Ovary (tissue), 9 donors: Measurements from ENCODE around the gene ALK. TPM values are rescaled to one million over a fixed set of nuclear protein-coding genes. Genes with fewer than 3 reads are reported as not detected.

Experiments used
- DNase-seq, 5 donors: peaks; one replicate each; pipeline ENCODE4 v3.0.0-alpha.2; 2019 to 2020
- H3K27ac ChIP-seq, 2 donors: fragments of 200-600 bp; one replicate each; pipeline versions ENCODE4 v1.5.1 to v1.8.0; 2019 to 2022
- H3K27me3 ChIP-seq: fragments of 200-600 bp; one replicate; pipeline ENCODE4 v1.8.0; 2022
- H3K36me3 ChIP-seq: fragments of 200-600 bp; sonication (generic); one replicate; pipeline ENCODE4 v1.5.1; 2019
- H3K4me1 ChIP-seq: one replicate; pipeline ENCODE4 v1.8.1; 2013; ENCODE audit warnings: mild to moderate bottlenecking, moderate library complexity; ENCODE audit not compliant: insufficient read depth
- H3K4me3 ChIP-seq: fragments of 200-600 bp; sonication (generic); one replicate; pipeline ENCODE4 v1.5.1; 2017
- H3K9me3 ChIP-seq, 2 donors: fragments of 200-600 bp in 1 of 2; sonication (generic) in 1 of 2; one replicate each; pipeline versions ENCODE4 v1.5.1 to v1.8.1; 2013 to 2019; ENCODE audit warnings: mild to moderate bottlenecking in 1 of 2, moderate library complexity in 1 of 2
- CTCF ChIP-seq, 3 donors: fragments of 450-650 bp in 2 of 3; fragments of 200-600 bp in 1 of 3; IDR thresholded peaks; one replicate each; pipeline versions ENCODE4 v1.5.1 to v1.8.0; 2016 to 2022; ENCODE audit warnings: antibody characterized with exemption in 3 of 3, mild to moderate bottlenecking in 1 of 3
- EP300 ChIP-seq: sonication (generic); formaldehyde crosslinking; IDR thresholded peaks from one replicate; pipeline ENCODE4 v1.6.1; 2017; ENCODE audit warnings: antibody characterized with exemption
- POLR2A ChIP-seq: fragments of 450-650 bp; IDR thresholded peaks from one replicate; pipeline ENCODE4 v1.6.1; 2017; ENCODE audit warnings: antibody characterized with exemption, mild to moderate bottlenecking, moderate library complexity
- WGBS, 3 donors: extraction: QIAGEN DNeasy Blood & Tissue Kit in 1 of 3; methylation state at CpG; one replicate each; pipeline versions ENCODE4 v1.1.5 to v1.1.7; 2013 to 2017; 5-methylcytosine and 5-hydroxymethylcytosine counted together
- intact Hi-C, 4 donors: fragments of 100-400 bp; cut with DNase I; formaldehyde crosslinking; loops; one replicate each; pipeline versions ENCODE4 v1.11.0 to v1.15.1; 2022 to 2023
- polyA plus RNA-seq, 2 donors: library from polyadenylated mRNA; stranded (reverse); fragments of 200-250 nt in 1 of 2; fragments of 350-450 nt in 1 of 2; fragmentation: Illumina TruSeq in 1 of 2; extraction: RNeasy Lipid Tissue Mini Kit (QIAGEN cat#74804) in 1 of 2; gene quantifications; one replicate each; pipeline ENCODE4 v1.2.3, GENCODE V29; 2013 to 2014
- total RNA-seq, 7 donors: library from RNA; depleted of rRNA in 2 of 7; stranded (reverse); fragments of >200 nt in 2 of 7; fragmentation: NEBNext Ultra II Directional in 3 of 7; extraction: Animal tissue kit (Norgen Biotek cat#: 25700) in 3 of 7; gene quantifications; one replicate each; pipeline versions ENCODE4 v1.1.0 to v1.2.4, GENCODE V29; 2016 to 2023
- donor health status: DM: no; HTN: no; CAD: no; lungs with moderate emphysema.
- donor health status: DM: no; HTN: no; CAD: no.
- donor health status: Bipolar disorder and iron deficiency.
- donor health status: DM: yes; HTN: yes; CAD: no.
- donor health status: DM: no; HTN: no; CAD: no.
- donor health status: DM: yes; HTN: yes; CAD: no.

Gene ALK
- total and polyA plus RNA-seq, 9 donors = 0.05 to 1.7 (median 0.23) TPM; not detected in 1

- TF ChIP-seq EP300 = no peak
- TF ChIP-seq CTCF (IDR thresholded peaks at IDR 0.05) = no peak
- TF ChIP-seq POLR2A = no peak
- Histone ChIP-seq H3K9me3 (no peaks in the 10 kb centered on the region), H3K4me3 (no peak overlapping the region), H3K27me3 (no peaks in the 10 kb centered on the region), H3K4me1 (no peaks in the 10 kb centered on the region), H3K27ac (no peak overlapping the region), H3K36me3 (no peaks in the 10 kb centered on the region)
- intact Hi-C loops = no loop called here
- 52 to 92% (median 65%) methylated on average over 7 to 9 of the region's 9 CpGs for WGBS, 3 donors
- DNase-seq = no peak
Observed at GRCh38 chr2:29228947-29229346, 692.4 kb downstream of the ALK start.

DNA sequence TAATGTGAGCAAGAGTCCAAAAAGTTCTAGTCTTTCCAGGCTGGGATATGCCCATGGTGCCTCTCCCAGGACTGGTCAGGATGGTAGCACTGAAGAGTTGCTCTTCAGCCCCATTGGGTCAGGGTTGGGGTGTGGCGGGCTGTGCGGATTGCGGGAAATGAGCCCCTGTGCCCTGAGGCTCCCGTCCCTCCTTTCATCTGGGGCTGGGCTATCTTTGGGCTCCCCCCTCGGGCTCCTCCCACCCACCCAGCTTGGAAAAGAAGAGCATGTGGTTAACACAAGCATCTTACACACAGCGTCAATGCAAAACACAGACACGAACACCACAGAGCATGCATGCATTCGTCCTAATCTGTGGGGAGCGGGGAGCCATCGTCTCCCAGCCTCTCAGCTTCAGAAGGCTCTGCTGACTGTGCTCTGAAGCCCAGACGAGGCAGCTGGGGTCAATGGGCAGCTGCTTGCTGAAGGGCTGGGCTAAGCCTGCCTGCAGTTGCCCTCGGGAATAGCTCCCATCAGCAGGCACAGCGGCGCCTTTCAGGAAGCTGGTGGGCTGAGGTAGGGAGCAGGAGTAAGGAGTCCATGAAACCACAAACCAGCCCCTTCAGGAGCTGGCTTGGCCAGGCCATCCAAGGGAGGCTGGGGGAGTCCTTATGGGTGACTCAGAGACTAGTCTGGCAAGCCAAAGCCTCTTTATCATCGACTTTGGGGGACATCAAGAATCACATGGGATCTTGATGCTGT, 693.3 kb downstream of the ALK start:
- 19 to 36% (median 19%) methylated on average over 15 of the region's 15 CpGs for WGBS, 3 donors
- Histone ChIP-seq H3K27ac (no peak overlapping the region), H3K27me3 (no peaks in the 10 kb centered on the region), H3K4me1 (no peaks in the 10 kb centered on the region), H3K36me3 (no peaks in the 10 kb centered on the region), H3K9me3 (no peaks in the 10 kb centered on the region), H3K4me3 (no peak overlapping the region)
- intact Hi-C loops = no loop called here
- DNase-seq = no peak
- TF ChIP-seq CTCF (IDR thresholded peaks at IDR 0.05) = no peak

GRCh38 chr2:29226808-29227207, 694.6 kb downstream of the ALK start:
- H3K27ac ChIP-seq = no peak overlapping the region
- TF ChIP-seq EP300 (no peak), POLR2A (no peak), CTCF (IDR thresholded peaks at IDR 0.05) (no peak)
- H3K27me3 ChIP-seq = no peaks in the 10 kb centered on the region
- no peak overlapping the region for H3K4me3 ChIP-seq
- no peak for DNase-seq
- no peaks in the 10 kb centered on the region for H3K9me3 ChIP-seq
- H3K4me1 ChIP-seq = no peaks in the 10 kb centered on the region
- intact Hi-C loops = no loop called here
- H3K36me3 ChIP-seq = no peaks in the 10 kb centered on the region
- 68 to 80% (median 71%) methylated on average over 7 of the region's 7 CpGs for WGBS, 3 donors

- TF ChIP-seq EP300 = no peak
- TF ChIP-seq CTCF (IDR thresholded peaks at IDR 0.05) = no peak
- TF ChIP-seq POLR2A = no peak
- intact Hi-C loops = no loop called here
- 69 to 85% (median 75%) methylated on average over 3 of the region's 3 CpGs for WGBS, 3 donors
Observed at GRCh38 chr2:29226375-29226774, 695.0 kb downstream of the ALK start.

More at GRCh38 chr2:29226375-29226774, 695.0 kb downstream of the ALK start:
- no peak for DNase-seq
- H3K4me3 ChIP-seq = no peak overlapping the region
- no peaks in the 10 kb centered on the region for H3K36me3 ChIP-seq
- no peak overlapping the region for H3K27ac ChIP-seq
- no peaks in the 10 kb centered on the region for H3K9me3 ChIP-seq
- H3K27me3 ChIP-seq = no peaks in the 10 kb centered on the region
- no peaks in the 10 kb centered on the region for H3K4me1 ChIP-seq
